Loucy (cell line): Measurements from ENCODE around the gene TMEM81.

Source experiments
- H2AFZ ChIP-seq: fragments of 200-600 bp; sonication (generic); 2 replicates; pipeline ENCODE4 v1.6.0; 2016; ENCODE audit warnings: antibody characterized with exemption, mild to moderate bottlenecking, low read length, moderate library complexity
- H3F3A ChIP-seq: fragments of 200-600 bp; 2 replicates; pipeline ENCODE4 v1.6.0; 2016; ENCODE audit warnings: antibody characterized with exemption, low read depth, mild to moderate bottlenecking
- H3K27me3 ChIP-seq: fragments of 200-600 bp; sonication (generic); 2 replicates; pipeline ENCODE4 v1.6.1; 2014; ENCODE audit warnings: low read length, mild to moderate bottlenecking; ENCODE audit not compliant: insufficient read depth, poor library complexity, severe bottlenecking
- H3K36me3 ChIP-seq: fragments of 200-600 bp; sonication (generic); 2 replicates; pipeline ENCODE4 v1.6.1; 2016; ENCODE audit warnings: low read length; ENCODE audit not compliant: insufficient read depth
- H3K4me1 ChIP-seq: fragments of 200-600 bp; sonication (generic); 2 replicates; pipeline ENCODE4 v1.5.1; 2014; ENCODE audit warnings: low read length, mild to moderate bottlenecking; ENCODE audit not compliant: insufficient read depth, poor library complexity, severe bottlenecking
- H3K4me2 ChIP-seq: fragments of 200-600 bp; sonication (generic); 2 replicates; pipeline ENCODE4 v1.6.0; 2014; ENCODE audit warnings: antibody characterized with exemption, low read length, low read depth, mild to moderate bottlenecking; ENCODE audit not compliant: poor library complexity, severe bottlenecking
- H3K4me3 ChIP-seq: fragments of 200-600 bp; sonication (generic); 2 replicates; pipeline ENCODE4 v1.5.1; 2014; ENCODE audit warnings: low read length, mild to moderate bottlenecking, mixed read lengths; ENCODE audit not compliant: poor library complexity, severe bottlenecking
- H3K79me2 ChIP-seq: fragments of 200-600 bp; sonication (generic); 2 replicates; pipeline ENCODE4 v1.6.1; 2014; ENCODE audit warnings: low read length; ENCODE audit not compliant: insufficient read depth
- H3K9ac ChIP-seq: fragments of 200-600 bp; sonication (generic); 2 replicates; pipeline ENCODE4 v1.6.0; 2014; ENCODE audit warnings: mild to moderate bottlenecking, low read depth, low read length, moderate library complexity; ENCODE audit not compliant: poor library complexity, severe bottlenecking
- H3K9me2 ChIP-seq: fragments of 200-600 bp; sonication (generic); replicated peaks from 2 replicates; pipeline ENCODE4 v1.6.1; 2016; ENCODE audit warnings: low read depth, low read length, mixed read lengths
- H3K9me3 ChIP-seq: fragments of 200-600 bp; sonication (generic); 2 replicates; pipeline ENCODE4 v1.6.1; 2014; ENCODE audit warnings: mild to moderate bottlenecking, antibody characterized with exemption, low read length, low read depth; ENCODE audit not compliant: insufficient read depth
- H4K20me1 ChIP-seq: fragments of 200-600 bp; sonication (generic); 2 replicates; pipeline ENCODE4 v1.6.0; 2014; ENCODE audit warnings: antibody characterized with exemption, low read length, mild to moderate bottlenecking; ENCODE audit not compliant: insufficient read depth, poor library complexity, severe bottlenecking
- EZH2phosphoT487 ChIP-seq: fragments of 200-600 bp; IDR thresholded peaks from 2 replicates; pipeline ENCODE4 v1.6.1; 2018; ENCODE audit warnings: antibody characterized with exemption, mild to moderate bottlenecking, moderate library complexity, borderline replicate concordance
- TF ChIP-seq, protein P1 (sequence below): fragments of 200-600 bp; sonication (generic); conservative IDR thresholded peaks from 2 replicates; pipeline ENCODE4 v1.5.1; 2014; ENCODE audit warnings: mild to moderate bottlenecking, antibody characterized with exemption, low read length

TMEM81 gene

GRCh38 chr1:205098242-205098641 is 14.0 kb upstream of the TMEM81 start:
- H3K4me3 ChIP-seq, result no peak overlapping the region
- peaks cover 91% of the 10 kb centered on the region for H3K36me3 ChIP-seq
- no peaks in the 10 kb centered on the region for H3K27me3 ChIP-seq
- no peaks in the 10 kb centered on the region for H3F3A ChIP-seq
- no peaks in the 10 kb centered on the region for H3K79me2 ChIP-seq
- no peak overlapping the region for H3K4me2 ChIP-seq
- no peak overlapping the region for H3K9ac ChIP-seq
- no peaks in the 10 kb centered on the region for H3K9me3 ChIP-seq
- TF ChIP-seq, protein P1, sequence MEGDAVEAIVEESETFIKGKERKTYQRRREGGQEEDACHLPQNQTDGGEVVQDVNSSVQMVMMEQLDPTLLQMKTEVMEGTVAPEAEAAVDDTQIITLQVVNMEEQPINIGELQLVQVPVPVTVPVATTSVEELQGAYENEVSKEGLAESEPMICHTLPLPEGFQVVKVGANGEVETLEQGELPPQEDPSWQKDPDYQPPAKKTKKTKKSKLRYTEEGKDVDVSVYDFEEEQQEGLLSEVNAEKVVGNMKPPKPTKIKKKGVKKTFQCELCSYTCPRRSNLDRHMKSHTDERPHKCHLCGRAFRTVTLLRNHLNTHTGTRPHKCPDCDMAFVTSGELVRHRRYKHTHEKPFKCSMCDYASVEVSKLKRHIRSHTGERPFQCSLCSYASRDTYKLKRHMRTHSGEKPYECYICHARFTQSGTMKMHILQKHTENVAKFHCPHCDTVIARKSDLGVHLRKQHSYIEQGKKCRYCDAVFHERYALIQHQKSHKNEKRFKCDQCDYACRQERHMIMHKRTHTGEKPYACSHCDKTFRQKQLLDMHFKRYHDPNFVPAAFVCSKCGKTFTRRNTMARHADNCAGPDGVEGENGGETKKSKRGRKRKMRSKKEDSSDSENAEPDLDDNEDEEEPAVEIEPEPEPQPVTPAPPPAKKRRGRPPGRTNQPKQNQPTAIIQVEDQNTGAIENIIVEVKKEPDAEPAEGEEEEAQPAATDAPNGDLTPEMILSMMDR, result no peak
- no peak for TF ChIP-seq EZH2phosphoT487
- H3K9me2 ChIP-seq, result no peaks in the 10 kb centered on the region
- H2AFZ ChIP-seq, result no peak overlapping the region
- no peaks in the 10 kb centered on the region for H4K20me1 ChIP-seq
- H3K4me1 ChIP-seq, result no peaks in the 10 kb centered on the region

DNA sequence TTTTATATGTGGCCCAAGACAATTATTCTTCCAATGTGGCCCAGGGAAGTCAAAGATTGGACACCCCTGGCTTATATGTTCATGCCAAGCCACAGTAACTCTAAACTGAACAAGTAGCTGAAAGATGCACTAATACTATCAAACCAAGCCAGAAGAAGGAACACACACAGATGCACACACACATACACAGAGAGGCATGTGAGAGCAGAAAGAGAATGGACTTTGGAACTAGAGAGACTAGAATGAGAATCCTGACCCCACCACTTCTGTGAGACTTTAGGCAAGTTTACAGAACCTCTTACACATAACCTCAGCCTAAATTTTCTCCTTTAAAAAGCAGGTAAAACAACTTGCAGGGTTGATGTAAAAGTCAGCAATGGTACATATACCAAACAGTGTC is 11.2 kb upstream of the TMEM81 start:
- no peak overlapping the region for H2AFZ ChIP-seq
- H3K79me2 ChIP-seq, result no peaks in the 10 kb centered on the region
- no peaks in the 10 kb centered on the region for H3K9me3 ChIP-seq
- H3K27me3 ChIP-seq, result no peaks in the 10 kb centered on the region
- H3K36me3 ChIP-seq, result peaks cover 90% of the 10 kb centered on the region
- H3K9ac ChIP-seq, result no peak overlapping the region
- no peaks in the 10 kb centered on the region for H4K20me1 ChIP-seq
- H3K9me2 ChIP-seq, result no peaks in the 10 kb centered on the region
- no peaks in the 10 kb centered on the region for H3K4me1 ChIP-seq
- H3K4me2 ChIP-seq, result no peak overlapping the region
- H3F3A ChIP-seq, result no peaks in the 10 kb centered on the region
- TF ChIP-seq, protein P1, result no peak
- TF ChIP-seq EZH2phosphoT487, result no peak
- no peak overlapping the region for H3K4me3 ChIP-seq

- Histone ChIP-seq H3K27me3 (no peaks in the 10 kb centered on the region), H3K4me3 (no peak overlapping the region), H4K20me1 (no peaks in the 10 kb centered on the region), H3K79me2 (no peaks in the 10 kb centered on the region), H3K9me3 (no peaks in the 10 kb centered on the region), H3K4me2 (no peak overlapping the region), H3K4me1 (no peaks in the 10 kb centered on the region), H2AFZ (no peak overlapping the region), H3K9ac (no peak overlapping the region), H3F3A (no peaks in the 10 kb centered on the region), H3K36me3 (peaks cover 82% of the 10 kb centered on the region), H3K9me2 (no peaks in the 10 kb centered on the region)
- TF ChIP-seq EZH2phosphoT487, result no peak
- TF ChIP-seq, protein P1, result no peak
Observed at GRCh38 chr1:205091043-205091740, 6.9 kb upstream of the TMEM81 start.
